Measurements from ENCODE around the gene PAPPA2. TPM values are rescaled to one million over a fixed set of nuclear protein-coding genes. Genes with fewer than 3 reads are reported as not detected.

PAPPA2 gene
- total and polyA plus RNA-seq, 2 of the 8 experiments (the other 6 are each of a cell fraction or from before 2014, with no cell fraction given): 0.08 to 0.88 TPM

GRCh38 chr1:176559474-176559873, 96.5 kb downstream of the PAPPA2 start:
- H3K18ac ChIP-seq (ENCODE audit: extremely low read depth, low read length): no peak overlapping the region
- H2BK120ac ChIP-seq (replicated peaks; ENCODE audit: low read depth, low read length): no peak overlapping the region
- H3K79me2 ChIP-seq (ENCODE audit: control insufficient read depth in 1 of 2, insufficient read depth in 2 of 2, low read length in 2 of 2): no peaks in the 10 kb centered on the region
- ChIA-PET CTCF (ENCODE audit: partially characterized antibody) (interaction anchor here (0.5 to 8.8 kb wide), 42 partner anchors 10 to 380 kb away, joined by 3 to 105 read pairs (median 4); no protein-coding TSS in a partner anchor), POLR2A (ENCODE audit: partially characterized antibody) (no interaction called here)
- no peak overlapping the region for H4K91ac ChIP-seq (replicated peaks; ENCODE audit: insufficient read length, low read length)
- no peak overlapping the region for H2BK20ac ChIP-seq (ENCODE audit: low read length)
- H3K14ac ChIP-seq (ENCODE audit: insufficient read length): no peak overlapping the region
- no peak overlapping the region for H2BK15ac ChIP-seq (ENCODE audit: low read length)
- H3K27ac ChIP-seq (ENCODE audit: low read depth, low read length): no peak overlapping the region
- no peak for DNase-seq (ENCODE audit: low read depth in 1 of 2, low spot score in 2 of 2)
- H3K23ac ChIP-seq (ENCODE audit: insufficient read length): no peak overlapping the region
- 38% methylated on average over 4 of the region's 4 CpGs; no CpG with 5 or more reads in 1 of the 2 experiments for WGBS, 2 experiments (ENCODE audit: extremely low coverage in 1 of 2, insufficient coverage in 1 of 2, insufficient read length in 1 of 2, insufficient replicate concordance in 2 of 2, low coverage in 1 of 2, low lambda C conversion rate in 2 of 2, missing lambda C conversion rate in 1 of 2)
- H2AK5ac ChIP-seq (ENCODE audit: low read depth, low read length): no peak overlapping the region
- no peaks in the 10 kb centered on the region for H3K79me1 ChIP-seq (ENCODE audit: low read depth, low read length)
- no peaks in the 10 kb centered on the region for H3K23me2 ChIP-seq (ENCODE audit: low read depth, low read length)
- H3K36me3 ChIP-seq (ENCODE audit: control insufficient read depth in 2 of 4, insufficient read depth in 4 of 4, low read length in 3 of 4): no peaks in the 10 kb centered on the region
- FAIRE-seq: no peak
- no peak overlapping the region for H3K9ac ChIP-seq (replicated peaks in 1 of 4; ENCODE audit: extremely low read depth in 1 of 4, low read depth in 3 of 4, low read length in 3 of 4)
- no peak overlapping the region for H4K8ac ChIP-seq (ENCODE audit: extremely low read depth, insufficient read depth, low read length)
- H3K4ac ChIP-seq (replicated peaks; ENCODE audit: insufficient read length, low read depth, low read length): no peak overlapping the region
- no peak overlapping the region for H3K56ac ChIP-seq (replicated peaks; ENCODE audit: insufficient read length, low read depth, low read length)
- no peak overlapping the region for H3K4me2 ChIP-seq (ENCODE audit: insufficient read depth in 1 of 2, low read depth in 2 of 2, low read length in 2 of 2)
- H3K4me1 ChIP-seq (replicated peaks in 1 of 4; ENCODE audit: control insufficient read depth in 3 of 4, insufficient read depth in 4 of 4, low read length in 3 of 4): peaks cover 0 to 4% (median 0%) of the 10 kb centered on the region in 4 experiments; a peak in 3 of 7 replicates
- no peak overlapping the region for H2BK5ac ChIP-seq (ENCODE audit: low read depth, low read length)
- H2BK12ac ChIP-seq (ENCODE audit: low read depth, low read length): 0 out of 2 replicates have a peak overlapping the region, but pooled peaks have one; percentile 60
- H3K4me3 ChIP-seq (ENCODE audit: extremely low read depth in 1 of 4, insufficient read depth in 2 of 4, low read depth in 3 of 4, low read length in 4 of 4): no peak overlapping the region
- peak overlapping the region; percentile 46; the same call in 1 of the 2 replicates for H2AFZ ChIP-seq (ENCODE audit: low read length)
- no peak overlapping the region for H4K5ac ChIP-seq (ENCODE audit: insufficient read length, low read depth, low read length)
- no peaks in the 10 kb centered on the region for H4K20me1 ChIP-seq (replicated peaks in 1 of 2; ENCODE audit: control insufficient read depth in 1 of 2, insufficient read depth in 2 of 2, low read length in 2 of 2)
- H3K27me3 ChIP-seq (replicated peaks in 1 of 4; ENCODE audit: control insufficient read depth in 3 of 4, extremely low read depth in 1 of 4, insufficient read depth in 3 of 4, low read length in 3 of 4): no peaks in the 10 kb centered on the region
- no peaks in the 10 kb centered on the region for H3K9me3 ChIP-seq (ENCODE audit: insufficient read depth in 2 of 2, low read depth in 1 of 2, low read length in 1 of 2)
- no peak for TF ChIP-seq BACH1 (IDR thresholded peaks at IDR 0.05; ENCODE audit: low read length)
- TF ChIP-seq TBP (IDR thresholded peaks at IDR 0.05; ENCODE audit: low read depth, low read length): no peak
- TF ChIP-seq SP2 (IDR thresholded peaks at IDR 0.05; ENCODE audit: low read length): no peak
- no peak for TF ChIP-seq USF2 (IDR thresholded peaks at IDR 0.05; ENCODE audit: low read length)
- no peak for TF ChIP-seq ATF3 (IDR thresholded peaks at IDR 0.05; ENCODE audit: insufficient read depth, low read depth, low read length)
- TF ChIP-seq ZNF274 (IDR thresholded peaks at IDR 0.05; ENCODE audit: borderline replicate concordance, extremely low read depth, low read length): no peak
- no peak for TF ChIP-seq CBX5 (IDR thresholded peaks at IDR 0.05; ENCODE audit: low read depth, low read length)
- TF ChIP-seq RFX5 (IDR thresholded peaks at IDR 0.05; ENCODE audit: borderline replicate concordance, low read depth, low read length): no peak
- no peak for TF ChIP-seq CREB1 (IDR thresholded peaks at IDR 0.05)
- TF ChIP-seq SIN3A (conservative IDR thresholded peaks at IDR 0.05 in 1 of 2, IDR thresholded peaks at IDR 0.05 in 1 of 2; ENCODE audit: low read depth in 1 of 2, low read length in 2 of 2): no peak
- no peak for TF ChIP-seq BRCA1 (IDR thresholded peaks at IDR 0.05; ENCODE audit: low read depth, low read length)
- no peak for TF ChIP-seq RAD21 (IDR thresholded peaks at IDR 0.05 in 1 of 2, conservative IDR thresholded peaks at IDR 0.05 in 1 of 2; ENCODE audit: low read depth in 2 of 2, low read length in 2 of 2)
- TF ChIP-seq ASH2L (IDR thresholded peaks at IDR 0.05; ENCODE audit: low read length): no peak
